ENCODE results near the gene RCSD1.

Gene RCSD1

DNA sequence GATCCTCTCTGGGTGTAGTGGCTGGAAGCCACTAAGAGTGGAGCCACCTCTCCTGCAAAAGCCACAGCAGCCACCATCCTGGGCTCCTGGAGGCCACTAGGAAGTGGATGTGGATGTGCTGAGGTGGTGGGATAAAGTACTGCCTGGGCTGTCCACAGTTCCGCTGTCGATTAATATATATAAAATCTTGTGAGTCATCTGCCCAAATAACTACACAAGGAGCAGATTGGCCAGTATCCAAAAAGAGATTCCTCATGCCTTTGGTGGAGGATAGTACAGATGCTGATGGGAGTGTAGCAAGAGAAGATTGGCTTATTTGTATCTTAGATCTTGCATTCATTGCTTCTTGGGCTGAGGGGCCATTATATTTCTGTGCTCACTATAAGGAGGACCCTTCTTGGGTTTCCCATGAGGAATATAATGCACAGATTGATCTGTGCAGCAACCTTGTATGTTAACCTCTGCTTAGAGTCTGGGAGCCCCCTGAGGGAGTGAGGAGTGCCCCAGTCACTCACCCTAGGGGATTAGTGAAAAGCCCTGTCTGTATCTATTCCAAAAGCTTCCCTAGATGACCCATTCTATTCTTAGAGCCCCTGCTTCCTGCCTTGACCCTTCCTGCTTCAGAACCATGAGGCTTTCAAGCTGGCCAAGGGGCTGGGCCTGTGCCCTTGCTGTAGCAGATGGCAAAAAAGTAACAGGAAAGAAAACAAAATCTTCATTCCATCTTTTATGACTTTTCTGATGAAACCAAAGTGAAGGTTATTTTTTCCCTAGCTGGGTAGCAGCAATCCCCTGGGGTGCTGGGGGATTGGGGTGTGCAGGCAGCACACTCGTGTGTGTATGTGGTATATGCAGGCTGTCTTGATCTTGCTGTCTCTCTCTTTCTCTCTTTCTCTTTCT, 31.7 kb downstream of the RCSD1 start:
- H3K9me3 ChIP-seq: no peaks in the 10 kb centered on the region
- no peak for TF ChIP-seq Cebpa-rat (IDR thresholded peaks at IDR 0.05)
- H3K4me1 ChIP-seq: peaks cover 100% of the 10 kb centered on the region
- H3K9ac ChIP-seq: peak overlapping the region; percentile 17
- peak overlapping the region; percentile 44 for H3K27ac ChIP-seq
- no peaks in the 10 kb centered on the region for H3K27me3 ChIP-seq
- no peak overlapping the region for H3K4me3 ChIP-seq
- peak overlapping the region; percentile 80 for H3K4me2 ChIP-seq
- H3K36me3 ChIP-seq: peaks cover 96% of the 10 kb centered on the region
- peaks cover 100% of the 10 kb centered on the region for H4K20me1 ChIP-seq

DNA sequence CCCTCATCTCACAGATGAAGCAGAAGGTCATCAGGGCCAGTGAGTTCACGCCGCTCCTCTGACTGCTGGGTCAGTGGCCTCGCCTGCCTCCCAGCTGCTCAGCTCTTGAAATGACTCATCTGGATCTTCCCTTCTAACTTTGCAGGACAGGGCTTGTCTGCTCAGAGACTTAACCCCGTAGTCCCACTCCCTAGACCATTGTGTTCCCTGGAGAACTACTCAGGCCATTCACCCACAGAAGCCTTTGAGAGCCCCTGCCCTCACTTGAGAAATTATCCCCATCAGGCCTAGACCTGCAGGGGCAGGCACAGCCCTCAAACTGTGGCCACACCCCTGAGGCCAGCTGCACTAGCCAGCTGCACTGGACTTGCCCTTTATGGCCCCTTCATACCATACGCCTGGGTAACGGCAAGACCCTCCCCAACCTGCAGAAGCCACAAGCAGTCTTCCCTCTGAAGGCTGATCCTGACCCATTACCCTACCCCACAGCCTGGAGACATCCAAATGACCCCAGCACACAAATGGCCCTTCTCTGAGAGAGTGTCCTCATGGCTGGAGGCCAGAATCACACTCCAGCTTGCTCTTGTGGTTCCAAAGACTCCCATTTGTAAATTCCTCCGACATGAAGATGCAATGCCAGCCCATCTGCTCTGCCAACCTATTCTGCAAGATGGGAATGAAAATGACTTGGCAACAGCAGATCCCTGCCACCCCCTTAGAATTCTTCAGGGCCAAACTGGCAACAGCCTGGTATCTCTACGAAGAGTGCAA, 33.2 kb downstream of the RCSD1 start:
- no peak overlapping the region for H3K9ac ChIP-seq
- no peak overlapping the region for H3K27ac ChIP-seq
- no peaks in the 10 kb centered on the region for H3K27me3 ChIP-seq
- peaks cover 100% of the 10 kb centered on the region for H3K4me1 ChIP-seq
- no peak overlapping the region for H3K4me3 ChIP-seq
- H3K4me2 ChIP-seq: peak overlapping the region; percentile 80; the same call in 1 of the 2 replicates
- H4K20me1 ChIP-seq: peaks cover 100% of the 10 kb centered on the region
- H3K36me3 ChIP-seq: peaks cover 97% of the 10 kb centered on the region
- H3K9me3 ChIP-seq: no peaks in the 10 kb centered on the region
- no peak for TF ChIP-seq Cebpa-rat (IDR thresholded peaks at IDR 0.05)

DNA sequence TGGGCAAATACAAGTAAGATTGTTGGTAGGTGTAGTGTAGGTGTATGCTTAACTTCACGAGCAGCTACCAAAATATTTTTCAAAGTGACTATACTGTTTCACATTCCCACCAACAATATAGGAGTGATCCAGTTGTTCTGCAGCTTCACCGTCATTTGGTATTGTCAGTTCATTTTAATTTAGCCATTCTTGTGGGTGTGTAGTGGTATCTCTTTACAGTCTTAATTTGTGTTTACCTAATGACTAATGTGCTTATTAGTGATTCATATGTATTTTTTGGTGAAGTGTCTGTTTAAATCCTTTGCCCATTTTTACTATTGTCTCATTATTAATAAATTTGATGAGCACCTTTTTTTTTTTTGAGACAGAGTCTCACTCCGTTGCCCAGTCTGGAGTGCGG, 35.4 kb downstream of the RCSD1 start:
- TF ChIP-seq Cebpa-rat (IDR thresholded peaks at IDR 0.05): no peak
- Histone ChIP-seq H3K4me2 (peak overlapping the region; percentile 40), H3K27ac (no peak overlapping the region), H3K4me1 (peaks cover 100% of the 10 kb centered on the region), H4K20me1 (peaks cover 100% of the 10 kb centered on the region), H3K27me3 (no peaks in the 10 kb centered on the region), H3K9ac (no peak overlapping the region), H3K36me3 (peaks cover 100% of the 10 kb centered on the region), H3K4me3 (no peak overlapping the region), H3K9me3 (no peaks in the 10 kb centered on the region)

DNA sequence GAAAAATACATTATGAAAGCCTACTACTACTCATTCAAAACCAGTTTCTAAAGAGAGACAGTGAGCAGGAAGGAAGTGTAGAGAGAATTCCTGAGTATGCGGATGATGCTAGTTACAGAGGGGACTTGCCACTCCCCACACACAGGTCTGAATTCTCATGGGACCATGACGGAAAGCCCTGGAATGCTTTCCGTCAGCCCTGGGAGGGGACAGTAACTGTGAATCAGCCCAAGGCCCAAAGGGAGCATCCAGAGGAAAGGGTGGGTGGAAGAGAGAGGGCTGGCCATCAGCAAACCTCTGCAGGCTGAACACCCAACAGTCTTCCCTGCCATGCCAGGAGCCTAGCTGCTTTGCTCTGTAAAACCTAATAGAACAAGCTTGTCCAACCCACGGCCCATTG, 36.4 kb downstream of the RCSD1 start:
- no peak overlapping the region for H3K4me3 ChIP-seq
- peaks cover 100% of the 10 kb centered on the region for H3K36me3 ChIP-seq
- peaks cover 100% of the 10 kb centered on the region for H3K4me1 ChIP-seq
- H3K9ac ChIP-seq: no peak overlapping the region
- H3K9me3 ChIP-seq: no peaks in the 10 kb centered on the region
- no peaks in the 10 kb centered on the region for H3K27me3 ChIP-seq
- peak overlapping the region; percentile 40 for H3K4me2 ChIP-seq
- H3K27ac ChIP-seq: 0 out of 2 replicates have a peak overlapping the region, but pooled peaks have one; percentile 1
- peaks cover 100% of the 10 kb centered on the region for H4K20me1 ChIP-seq
- TF ChIP-seq Cebpa-rat (IDR thresholded peaks at IDR 0.05): no peak

DNA sequence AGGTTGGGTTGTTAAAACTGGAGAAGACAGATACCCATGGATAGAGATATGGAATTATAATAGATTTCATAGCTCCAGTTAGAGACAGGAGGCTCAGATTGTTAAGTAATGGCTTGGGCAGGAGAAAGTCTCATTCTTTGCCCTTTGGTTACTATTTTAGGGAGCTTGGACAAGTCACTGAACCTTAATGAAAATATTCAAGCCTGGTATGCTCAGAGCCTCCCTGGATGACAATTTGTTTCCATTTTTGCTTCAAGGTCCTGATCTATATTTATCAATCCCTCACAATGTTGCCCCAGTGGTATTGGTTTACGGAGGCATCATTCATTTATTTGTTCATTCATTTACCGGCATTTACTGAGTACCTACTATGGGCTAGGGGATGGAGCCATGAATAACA, 37.5 kb downstream of the RCSD1 start:
- TF ChIP-seq Cebpa-rat (IDR thresholded peaks at IDR 0.05): no peak
- Histone ChIP-seq H4K20me1 (peaks cover 100% of the 10 kb centered on the region), H3K4me1 (peaks cover 98% of the 10 kb centered on the region), H3K27me3 (no peaks in the 10 kb centered on the region), H3K4me2 (peak overlapping the region; percentile 40; the same call in 1 of the 2 replicates), H3K36me3 (peaks cover 100% of the 10 kb centered on the region), H3K27ac (no peak overlapping the region), H3K9ac (no peak overlapping the region), H3K9me3 (no peaks in the 10 kb centered on the region), H3K4me3 (no peak overlapping the region)

DNA sequence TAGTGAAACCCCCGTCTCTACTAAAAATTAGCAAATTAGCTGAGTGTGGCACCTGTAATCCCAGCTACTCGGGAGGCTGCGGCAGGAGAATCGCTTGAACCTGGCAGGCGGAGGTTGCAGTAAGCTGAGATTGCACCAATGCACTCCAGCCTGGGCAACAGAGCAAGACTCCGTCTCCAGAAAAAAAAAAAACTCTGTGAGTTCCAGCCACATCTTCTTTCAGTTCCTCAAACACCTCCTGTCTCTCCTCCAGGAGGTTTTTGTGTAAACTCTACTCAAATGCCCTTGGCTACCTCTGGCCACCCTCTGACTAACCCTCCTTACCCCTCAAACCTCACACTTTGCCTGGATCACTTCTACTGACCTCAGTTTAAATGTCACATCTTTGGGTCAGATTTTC, 38.1 kb downstream of the RCSD1 start:
- no peaks in the 10 kb centered on the region for H3K9me3 ChIP-seq
- peaks cover 100% of the 10 kb centered on the region for H4K20me1 ChIP-seq
- H3K4me1 ChIP-seq: peaks cover 97% of the 10 kb centered on the region
- no peak overlapping the region for H3K9ac ChIP-seq
- no peak for TF ChIP-seq Cebpa-rat (IDR thresholded peaks at IDR 0.05)
- no peak overlapping the region for H3K4me3 ChIP-seq
- peaks cover 100% of the 10 kb centered on the region for H3K36me3 ChIP-seq
- no peak overlapping the region for H3K27ac ChIP-seq
- H3K27me3 ChIP-seq: no peaks in the 10 kb centered on the region
- peak overlapping the region; percentile 40; the same call in 1 of the 2 replicates for H3K4me2 ChIP-seq

DNA sequence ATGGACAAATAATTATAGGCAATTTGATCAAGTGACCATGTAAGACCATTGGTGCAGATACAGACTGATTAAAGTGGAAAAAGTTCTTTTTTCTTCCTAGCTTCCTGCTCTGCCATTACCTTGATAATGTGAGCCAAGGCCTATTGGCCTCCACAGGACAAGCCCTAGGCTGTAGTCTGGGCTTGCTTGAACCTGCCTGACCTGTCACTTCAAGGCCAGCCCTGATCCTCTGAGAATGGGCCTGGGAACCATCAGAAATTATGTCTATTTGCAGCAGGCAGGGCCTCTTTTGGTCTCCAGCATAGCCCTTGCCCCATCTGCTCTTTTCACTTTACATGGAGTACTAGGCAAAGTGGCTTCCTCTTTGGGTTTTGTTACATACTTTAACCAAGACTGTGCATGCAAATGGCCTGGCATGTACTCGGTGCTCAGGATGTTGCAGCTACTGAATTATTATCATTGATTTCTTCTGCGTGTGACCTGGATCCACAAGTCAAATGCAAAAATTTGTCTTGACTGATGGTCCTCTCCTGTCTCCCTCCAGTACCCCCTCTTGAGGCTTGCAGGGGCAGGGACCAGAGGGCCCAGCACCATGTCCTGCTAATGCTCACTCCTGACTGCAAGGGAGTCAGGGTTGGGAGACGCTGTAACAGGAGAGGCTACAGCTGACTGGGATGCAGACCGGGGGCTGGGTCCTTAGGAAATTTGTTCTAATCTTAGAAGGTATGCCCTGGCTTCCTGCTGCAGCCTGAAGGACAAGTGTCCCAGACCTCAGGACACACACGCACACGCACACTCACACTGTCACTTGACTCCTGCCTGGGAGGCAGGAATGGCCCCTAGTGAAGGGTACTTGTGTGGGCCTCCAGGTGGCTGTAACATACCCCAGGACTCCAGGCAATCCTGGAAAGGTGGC, 39.4 kb downstream of the RCSD1 start:
- TF ChIP-seq Cebpa-rat (IDR thresholded peaks at IDR 0.05): no peak
- Histone ChIP-seq H3K27me3 (no peaks in the 10 kb centered on the region), H3K9ac (no peak overlapping the region), H3K9me3 (no peaks in the 10 kb centered on the region), H3K4me1 (peaks cover 95% of the 10 kb centered on the region), H3K27ac (no peak overlapping the region), H3K4me2 (peak overlapping the region; percentile 22), H4K20me1 (peaks cover 100% of the 10 kb centered on the region), H3K36me3 (peaks cover 100% of the 10 kb centered on the region), H3K4me3 (no peak overlapping the region)

DNA sequence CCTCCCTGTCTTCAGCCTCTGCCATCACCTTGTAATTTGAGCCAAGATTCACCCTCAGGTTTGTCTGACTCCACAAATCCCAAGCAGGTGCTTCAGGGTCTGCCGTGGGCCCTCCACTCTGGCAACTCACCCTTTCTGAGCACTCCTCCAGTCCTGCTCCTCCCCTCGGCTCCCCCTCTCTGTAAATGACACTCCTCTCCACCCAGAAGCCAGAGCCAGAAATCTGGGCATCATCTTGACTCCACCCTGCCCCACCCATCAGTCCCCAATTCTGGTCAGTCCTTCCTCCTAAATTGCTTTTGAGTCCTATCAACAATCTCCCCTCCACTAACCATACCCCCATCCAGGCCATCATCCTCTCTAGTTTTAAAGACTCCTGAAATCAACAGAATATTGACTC, 40.5 kb downstream of the RCSD1 start:
- Histone ChIP-seq H3K9me3 (no peaks in the 10 kb centered on the region), H3K27ac (0 out of 2 replicates have a peak overlapping the region, but pooled peaks have one; percentile 24), H3K9ac (no peak overlapping the region), H3K4me1 (peaks cover 88% of the 10 kb centered on the region), H4K20me1 (peaks cover 100% of the 10 kb centered on the region), H3K27me3 (no peaks in the 10 kb centered on the region), H3K4me2 (0 out of 2 replicates have a peak overlapping the region, but pooled peaks have one; percentile 2), H3K36me3 (peaks cover 100% of the 10 kb centered on the region), H3K4me3 (no peak overlapping the region)
- TF ChIP-seq Cebpa-rat (IDR thresholded peaks at IDR 0.05): no peak
